Activated CD4-positive, alpha-beta T cell treated with anti-CD3 and anti-CD28 coated beads, Interleukin-2, amount 50 U/mL, for 1 hour (primary cell): ENCODE data around the gene CYP2A6.
A peak's percentile ranks its signal among the peaks of the same experiment; 100 is the strongest.
"Not testable (repeated sequence)": the region's sequence is repeated elsewhere in the genome, so short reads cannot be mapped to it uniquely, and the experiment has no call there.

Source experiments
- DNase-seq: peaks from one replicate; pipeline ENCODE4 v3.0.0-alpha.2; 2020

Gene CYP2A6

GRCh38 chr19:40850277-40850676 lies at the start of gene CYP2A6:
TSS of gene CYP2A6 (minus strand) at chr19:40850447. CDS start at chr19:40850426, 21 bp downstream.
- not testable (repeated sequence) for DNase-seq

- DNase-seq = not testable (repeated sequence)
These were observed 49.7 kb upstream of the CYP2A6 start for GRCh38 chr19:40899964-40900363.

- DNase-seq = not testable (repeated sequence)
These were observed 46.9 kb upstream of the CYP2A6 start for GRCh38 chr19:40896843-40897789.

- DNase-seq = no peak
These were observed 46.2 kb upstream of the CYP2A6 start for GRCh38 chr19:40896418-40896796.

- DNase-seq = no peak
These were observed 42.9 kb upstream of the CYP2A6 start for GRCh38 chr19:40893112-40893511.

- no peak for DNase-seq
These were observed 39.1 kb upstream of the CYP2A6 start for GRCh38 chr19:40889366-40889765.

GRCh38 chr19:40888191-40888590 lies 37.9 kb upstream of the CYP2A6 start:
- DNase-seq = no peak

- DNase-seq = not testable (repeated sequence)
These were observed 34.1 kb upstream of the CYP2A6 start for GRCh38 chr19:40884187-40884931.

- DNase-seq = not testable (repeated sequence)
These were observed 31.8 kb upstream of the CYP2A6 start, which contains the start of gene CYP2A7 for GRCh38 chr19:40882062-40882461. TSS of gene CYP2A7 (minus strand) at chr19:40882231. CDS start at chr19:40882210, 21 bp downstream.

GRCh38 chr19:40879349-40879748 lies 29.1 kb upstream of the CYP2A6 start:
- not testable (repeated sequence) for DNase-seq

GRCh38 chr19:40875526-40875951 lies 25.3 kb upstream of the CYP2A6 start:
- DNase-seq = peak; percentile 85

- not testable (repeated sequence) for DNase-seq
These were observed 24.6 kb upstream of the CYP2A6 start for GRCh38 chr19:40874874-40875273.

GRCh38 chr19:40873873-40874272 lies 23.6 kb upstream of the CYP2A6 start:
- not testable (repeated sequence) for DNase-seq

GRCh38 chr19:40872209-40872608 lies 22.0 kb upstream of the CYP2A6 start:
- no peak for DNase-seq

GRCh38 chr19:40867701-40868100 lies 17.5 kb upstream of the CYP2A6 start:
- DNase-seq = no peak

GRCh38 chr19:40864739-40865496 lies 14.7 kb upstream of the CYP2A6 start:
- DNase-seq = not testable (repeated sequence)

GRCh38 chr19:40862785-40863184 lies 12.5 kb upstream of the CYP2A6 start:
- DNase-seq = no peak

GRCh38 chr19:40862333-40862732 lies 12.1 kb upstream of the CYP2A6 start:
- no peak for DNase-seq

- DNase-seq = no peak
These were observed 7.9 kb upstream of the CYP2A6 start for GRCh38 chr19:40858109-40858508.

GRCh38 chr19:40852467-40853152 lies 2.4 kb upstream of the CYP2A6 start:
- DNase-seq = not testable (repeated sequence)

GRCh38 chr19:40846722-40847121 lies 3.5 kb downstream of the CYP2A6 start:
- not testable (repeated sequence) for DNase-seq

GRCh38 chr19:40843653-40844052 lies 6.6 kb downstream of the CYP2A6 start:
- DNase-seq = peak; percentile 65
